GM23338 (cell line): ENCODE data around the gene TMTC2. TPM values are rescaled to one million over a fixed set of nuclear protein-coding genes. Genes with fewer than 3 reads are reported as not detected.

Experiments
- CREB1 ChIP-seq: fragments of 250-450 bp; sonication (Bioruptor Pico); IDR thresholded peaks from 2 replicates; pipeline ENCODE4 v1.5.0; 2020; ENCODE audit warnings: low read depth, mild to moderate bottlenecking, moderate library complexity
- ETS1 ChIP-seq: IDR thresholded peaks from 2 replicates; pipeline ENCODE4 v1.6.1; 2016; ENCODE audit warnings: antibody characterized with exemption
- EZH2 ChIP-seq: fragments of 200-600 bp; sonication (generic); IDR thresholded peaks from one replicate; pipeline ENCODE4 v1.8.0; 2017; ENCODE audit warnings: antibody characterized with exemption, mild to moderate bottlenecking, low read depth; ENCODE audit not compliant: unreplicated experiment
- NANOG ChIP-seq: IDR thresholded peaks from 2 replicates; pipeline ENCODE4 v1.6.1; 2016; ENCODE audit warnings: antibody characterized with exemption, borderline replicate concordance
- ZNF331 ChIP-seq: fragments of 250-450 bp; sonication (Bioruptor Pico); IDR thresholded peaks from 2 replicates; pipeline ENCODE4 v1.5.0; 2020; ENCODE audit warnings: low read depth, mild to moderate bottlenecking, moderate library complexity
- ZNF462 ChIP-seq: fragments of 250-450 bp; sonication (Bioruptor Pico); IDR thresholded peaks from 2 replicates; pipeline ENCODE4 v1.5.0; 2020; ENCODE audit warnings: mild to moderate bottlenecking, moderate library complexity
- polyA plus RNA-seq: library from polyadenylated mRNA; unstranded; fragments of >200 nt; fragmentation: Nextera tagmentation; extraction: Ambion mirVana; gene quantifications from 2 replicates; pipeline ENCODE4 v1.2.1, GENCODE V29; 2016
- total RNA-seq: library from RNA; depleted of rRNA; stranded (reverse); fragments of >200 nt; shearing (Covaris generic); gene quantifications from 2 replicates; pipeline ENCODE4 v1.2.3, GENCODE V29; 2014
- TF ChIP-seq, protein P1 (sequence below), 2 experiments: fragments of 200-600 bp in 1 of 2; sonication (generic) in 1 of 2; conservative IDR thresholded peaks; 2 replicates each; pipeline versions ENCODE4 v1.5.1 to v1.6.1; 2016 to 2017; ENCODE audit warnings: antibody characterized with exemption in 2 of 2, low read depth in 2 of 2, mild to moderate bottlenecking in 2 of 2, moderate library complexity in 1 of 2

The TMTC2 gene
- total and polyA plus RNA-seq, 2 experiments from 2014 or later, result 0.57 to 6.5 TPM

GRCh38 chr12:83044736-83045135, 358.0 kb downstream of the TMTC2 start (continued):
- TF ChIP-seq ZNF462 (CRISPR knock-in tag) (no peak), ZNF331 (CRISPR knock-in tag) (no peak), ETS1 (no peak), EZH2 (no peak), CREB1 (CRISPR knock-in tag) (no peak), NANOG (no peak)
- TF ChIP-seq, protein P1, sequence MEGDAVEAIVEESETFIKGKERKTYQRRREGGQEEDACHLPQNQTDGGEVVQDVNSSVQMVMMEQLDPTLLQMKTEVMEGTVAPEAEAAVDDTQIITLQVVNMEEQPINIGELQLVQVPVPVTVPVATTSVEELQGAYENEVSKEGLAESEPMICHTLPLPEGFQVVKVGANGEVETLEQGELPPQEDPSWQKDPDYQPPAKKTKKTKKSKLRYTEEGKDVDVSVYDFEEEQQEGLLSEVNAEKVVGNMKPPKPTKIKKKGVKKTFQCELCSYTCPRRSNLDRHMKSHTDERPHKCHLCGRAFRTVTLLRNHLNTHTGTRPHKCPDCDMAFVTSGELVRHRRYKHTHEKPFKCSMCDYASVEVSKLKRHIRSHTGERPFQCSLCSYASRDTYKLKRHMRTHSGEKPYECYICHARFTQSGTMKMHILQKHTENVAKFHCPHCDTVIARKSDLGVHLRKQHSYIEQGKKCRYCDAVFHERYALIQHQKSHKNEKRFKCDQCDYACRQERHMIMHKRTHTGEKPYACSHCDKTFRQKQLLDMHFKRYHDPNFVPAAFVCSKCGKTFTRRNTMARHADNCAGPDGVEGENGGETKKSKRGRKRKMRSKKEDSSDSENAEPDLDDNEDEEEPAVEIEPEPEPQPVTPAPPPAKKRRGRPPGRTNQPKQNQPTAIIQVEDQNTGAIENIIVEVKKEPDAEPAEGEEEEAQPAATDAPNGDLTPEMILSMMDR (conservative IDR thresholded peaks at IDR 0.05; ENCODE audit: low read depth in 2 of 2), result no peak
